Neural cell (in vitro differentiated cells): ENCODE results near the gene RYR3.

Source experiments
- CTCF ChIP-seq: fragments of 450-650 bp; IDR thresholded peaks from 2 replicates; pipeline ENCODE4 v1.5.1; 2014; ENCODE audit warnings: antibody characterized with exemption, mild to moderate bottlenecking, moderate library complexity; ENCODE audit not compliant: poor library complexity, severe bottlenecking
- EP300 ChIP-seq: fragments of 450-650 bp; conservative IDR thresholded peaks from 2 replicates; pipeline ENCODE4 v1.6.1; 2014; ENCODE audit warnings: antibody characterized with exemption, mild to moderate bottlenecking, moderate library complexity; ENCODE audit not compliant: poor library complexity, severe bottlenecking
- EZH2 ChIP-seq: fragments of 200-600, 300-800 bp; shearing (Covaris generic), sonication (generic); IDR thresholded peaks from 2 replicates; pipeline ENCODE4 v1.6.1; 2014; ENCODE audit warnings: antibody characterized with exemption, low read length, borderline replicate concordance, mild to moderate bottlenecking; ENCODE audit not compliant: insufficient read depth, poor library complexity, severe bottlenecking
- MXI1 ChIP-seq: fragments of 450-650 bp; conservative IDR thresholded peaks from 2 replicates; pipeline ENCODE4 v1.6.1; 2014; ENCODE audit warnings: antibody characterized with exemption, mild to moderate bottlenecking; ENCODE audit not compliant: poor library complexity, severe bottlenecking
- POLR2AphosphoS5 ChIP-seq: IDR thresholded peaks from 2 replicates; pipeline ENCODE4 v1.6.1; 2012
- RAD21 ChIP-seq: fragments of 450-650 bp; conservative IDR thresholded peaks from 2 replicates; pipeline ENCODE4 v1.6.1; 2014; ENCODE audit warnings: antibody characterized with exemption, mild to moderate bottlenecking, moderate library complexity
- TAF1 ChIP-seq: IDR thresholded peaks from 2 replicates; pipeline ENCODE4 v1.6.1; 2012; ENCODE audit warnings: low read depth

GRCh38 chr15:33699145-33699544 is 388.4 kb downstream of the RYR3 start:
- no peak for TF ChIP-seq CTCF
- no peak for TF ChIP-seq POLR2AphosphoS5
- no peak for TF ChIP-seq EZH2
- no peak for TF ChIP-seq RAD21
- TF ChIP-seq EP300: no peak
- TF ChIP-seq MXI1: no peak
- TF ChIP-seq TAF1: no peak
